HCT116 (cell line): Measurements from ENCODE around the gene RHOD. TPM values are rescaled to one million over a fixed set of nuclear protein-coding genes. Genes with fewer than 3 reads are reported as not detected.

Experiments
- ATAC-seq: fragments of 200-7000 bp; cut with Tn5 transposase; 2 replicates; pipeline ENCODE4 v1.9.1; 2020; ENCODE audit warnings: mild to moderate bottlenecking, moderate library complexity
- BruUV-seq: library from RNA; stranded (reverse); fragments of 400-500 nt; replicated peaks from 2 replicates; lab custom pipeline; 2021; lab: Mats Ljungman, UMichigan
- CTCF ChIA-PET: fragments of 300-600 bp; sonication (Branson Sonifier 250); formaldehyde crosslinking; loops from one replicate; lab custom pipeline; 2021; ENCODE audit warnings: antibody characterized with exemption; lab: Charles Lee
- POLR2A ChIA-PET: fragments of 300-600, 350-600 bp; sonication (Branson Sonifier 250); formaldehyde crosslinking; loops from one replicate; lab custom pipeline; 2021; ENCODE audit warnings: antibody characterized with exemption; lab: Charles Lee
- RAD21 ChIA-PET, 2 experiments: fragments of 300-600 bp; sonication (Branson Sonifier 250); formaldehyde crosslinking; loops; one replicate each; lab custom pipeline; 2023; ENCODE audit warnings: low total read pairs in 2 of 2; ENCODE audit not compliant: uncharacterized antibody in 2 of 2, unreplicated experiment in 2 of 2, low non-redundant PET in 1 of 2; lab: Charles Lee
- DNase-seq: peaks from one replicate; pipeline ENCODE4 v3.0.0-alpha.2; 2010; ENCODE audit warnings: low read depth, low spot score
- H2AFZ ChIP-seq: fragments of 200-600 bp; shearing (Covaris generic), sonication (generic); 2 replicates; pipeline ENCODE4 v1.6.1; 2017; ENCODE audit warnings: low read depth, mixed run types, mixed read lengths, antibody characterized with exemption, low read length; ENCODE audit not compliant: poor library complexity, severe bottlenecking
- H3K27ac ChIP-seq: 2 replicates; pipeline ENCODE4 v1.5.1; 2012; ENCODE audit warnings: low read depth, low read length
- H3K27me3 ChIP-seq: fragments of 200-600 bp; sonication (generic); 2 replicates; pipeline ENCODE4 v1.6.1; 2016; ENCODE audit warnings: mixed run types, low read length, mixed read lengths; ENCODE audit not compliant: insufficient read depth
- H3K36me3 ChIP-seq, 2 experiments: fragments of 200-500 bp in 1 of 2; fragments of 200-600 bp in 1 of 2; sonication (Bioruptor generic) in 1 of 2; sonication (generic) in 1 of 2; 2 replicates each; pipeline versions ENCODE4 v1.5.1 to v1.6.1; 2014 to 2016; ENCODE audit warnings: low read length in 2 of 2, inconsistent platforms in 1 of 2, mixed read lengths in 1 of 2, mixed run types in 1 of 2; ENCODE audit not compliant: insufficient read depth in 2 of 2, control insufficient read depth in 1 of 2
- H3K4me1 ChIP-seq, 2 experiments: fragments of 200-600 bp in 1 of 2; sonication (generic) in 1 of 2; 2 replicates each; pipeline versions ENCODE4 v1.5.1 to v1.6.1; 2012 to 2017; ENCODE audit warnings: low read length in 2 of 2, inconsistent platforms in 1 of 2, mild to moderate bottlenecking in 1 of 2, mixed read lengths in 1 of 2, mixed run types in 1 of 2, moderate library complexity in 1 of 2; ENCODE audit not compliant: insufficient read depth in 2 of 2, control insufficient read depth in 1 of 2
- H3K4me2 ChIP-seq: fragments of 200-600 bp; sonication (generic); 2 replicates; pipeline ENCODE4 v1.6.1; 2017; ENCODE audit warnings: mixed run types, low read length, mixed read lengths
- H3K4me3 ChIP-seq, 2 experiments: fragments of 200-600 bp in 1 of 2; sonication (generic) in 1 of 2; replicated peaks in 1 of 2; 2 replicates each; pipeline ENCODE4 v1.5.1; 2011 to 2016; ENCODE audit warnings: low read length in 2 of 2, control low read depth in 1 of 2, low read depth in 1 of 2, mild to moderate bottlenecking in 1 of 2, mixed read lengths in 1 of 2, mixed run types in 1 of 2
- H3K79me2 ChIP-seq: fragments of 200-600 bp; sonication (generic); 2 replicates; pipeline ENCODE4 v1.6.1; 2017; ENCODE audit warnings: mild to moderate bottlenecking, mixed run types, low read length, moderate library complexity, mixed read lengths; ENCODE audit not compliant: insufficient read depth
- H3K9ac ChIP-seq: fragments of 200-600 bp; sonication (generic); 2 replicates; pipeline ENCODE4 v1.6.1; 2016; ENCODE audit warnings: low read length, mixed read lengths
- H3K9me2 ChIP-seq: fragments of 200-600 bp; sonication (generic), shearing (Covaris generic); 2 replicates; pipeline ENCODE4 v1.6.1; 2017; ENCODE audit warnings: mixed run types, mild to moderate bottlenecking, moderate library complexity; ENCODE audit not compliant: insufficient read depth
- H3K9me3 ChIP-seq, 2 experiments: fragments of 200-500 bp in 1 of 2; fragments of 200-600 bp in 1 of 2; sonication (Bioruptor generic) in 1 of 2; sonication (generic) in 1 of 2; 2 replicates each; pipeline ENCODE4 v1.6.1; 2014 to 2017; ENCODE audit warnings: low read length in 2 of 2, mixed read lengths in 2 of 2, inconsistent platforms in 1 of 2, low read depth in 1 of 2, mild to moderate bottlenecking in 1 of 2, mixed run types in 1 of 2, moderate library complexity in 1 of 2; ENCODE audit not compliant: control insufficient read depth in 1 of 2, insufficient read depth in 1 of 2
- H4K20me1 ChIP-seq: fragments of 200-600 bp; sonication (generic), shearing (Covaris generic); 2 replicates; pipeline ENCODE4 v1.6.1; 2017; ENCODE audit warnings: mixed run types, mild to moderate bottlenecking, moderate library complexity; ENCODE audit not compliant: insufficient read depth
- CEBPB ChIP-seq: IDR thresholded peaks from 2 replicates; pipeline ENCODE4 v1.6.1; 2012; ENCODE audit warnings: low read depth
- EGR1 ChIP-seq: IDR thresholded peaks from 2 replicates; pipeline ENCODE4 v1.6.1; 2012; ENCODE audit warnings: low read depth
- ELF1 ChIP-seq: IDR thresholded peaks from 2 replicates; pipeline ENCODE4 v1.6.1; 2012; ENCODE audit warnings: low read depth, borderline replicate concordance
- EZH2 ChIP-seq: fragments of 200-600 bp; sonication (generic); IDR thresholded peaks from 2 replicates; pipeline ENCODE4 v1.6.1; 2017; ENCODE audit warnings: antibody characterized with exemption, mixed run types
- EZH2phosphoT487 ChIP-seq: fragments of 200-600 bp; IDR thresholded peaks from 2 replicates; pipeline ENCODE4 v1.6.1; 2018; ENCODE audit warnings: antibody characterized with exemption, borderline replicate concordance
- FOSL1 ChIP-seq: IDR thresholded peaks from 2 replicates; pipeline ENCODE4 v1.6.1; 2012; ENCODE audit warnings: low read depth
- JUND ChIP-seq: IDR thresholded peaks from 2 replicates; pipeline ENCODE4 v1.6.1; 2012
- MAX ChIP-seq: IDR thresholded peaks from 2 replicates; pipeline ENCODE4 v1.6.1; 2012
- POLR2AphosphoS5 ChIP-seq: IDR thresholded peaks from 2 replicates; pipeline ENCODE4 v1.6.1; 2011; ENCODE audit warnings: mild to moderate bottlenecking, low read depth, low read length, moderate library complexity
- RAD21 ChIP-seq: IDR thresholded peaks from 2 replicates; pipeline ENCODE4 v1.6.1; 2012; ENCODE audit warnings: low read depth, mild to moderate bottlenecking
- REST ChIP-seq: IDR thresholded peaks from 2 replicates; pipeline ENCODE4 v1.6.1; 2012; ENCODE audit warnings: low read depth
- SIN3A ChIP-seq: IDR thresholded peaks from 2 replicates; pipeline ENCODE4 v1.6.1; 2012; ENCODE audit warnings: low read depth
- SP1 ChIP-seq: IDR thresholded peaks from 2 replicates; pipeline ENCODE4 v1.6.1; 2012; ENCODE audit warnings: low read depth
- SRF ChIP-seq: IDR thresholded peaks from 2 replicates; pipeline ENCODE4 v1.6.1; 2012; ENCODE audit warnings: low read depth
- ZBTB33 ChIP-seq: IDR thresholded peaks from 2 replicates; pipeline ENCODE4 v1.6.1; 2011; ENCODE audit warnings: mild to moderate bottlenecking, low read length, moderate library complexity; ENCODE audit not compliant: insufficient replicate concordance; ENCODE audit errors: extremely low read depth
- ZFX ChIP-seq: fragments of 450-650 bp; IDR thresholded peaks from 2 replicates; pipeline ENCODE4 v1.6.1; 2017
- ZNF274 ChIP-seq: fragments of 200-500 bp; sonication (Bioruptor generic); IDR thresholded peaks from 2 replicates; pipeline ENCODE4 v1.6.1; 2014; ENCODE audit warnings: mild to moderate bottlenecking, low read depth, low read length, inconsistent platforms
- intact Hi-C: fragments of 100-400 bp; cut with micrococcal nuclease; formaldehyde crosslinking; loops from 2 replicates; pipeline ENCODE4 v1.10.0; 2022
- total RNA-seq: library from RNA; stranded (reverse); gene quantifications from one replicate; pipeline ENCODE4 v1.2.1, GENCODE V29; 2021; ENCODE audit not compliant: unreplicated experiment

Gene RHOD
- total RNA-seq, 1 experiment from 2014 or later: 42.0 TPM

GRCh38 chr11:67024966-67025365 lies 31.7 kb upstream of the RHOD start:
- ChIA-PET POLR2A (interaction anchor here (1.3 to 1.6 kb wide), 2 partner anchors 45 to 51 kb away, joined by 3 read pairs; no protein-coding TSS in a partner anchor), CTCF (no interaction called here)
- Histone ChIP-seq H2AFZ (no peak overlapping the region), H3K4me1 (peaks cover 40 to 52% of the 10 kb centered on the region in 2 experiments), H3K4me2 (peak overlapping the region; percentile 60), H3K27me3 (no peaks in the 10 kb centered on the region), H4K20me1 (no peaks in the 10 kb centered on the region), H3K4me3 (no peak overlapping the region), H3K36me3 (no peaks in the 10 kb centered on the region)
- no TSS peak for BruUV-seq
- ATAC-seq (no peak), DNase-seq (no peak)
- no peak for TF ChIP-seq REST
- no peak for TF ChIP-seq RAD21
- TF ChIP-seq ZNF274: no peak
- TF ChIP-seq POLR2AphosphoS5: no peak
- TF ChIP-seq SP1: no peak
- TF ChIP-seq CEBPB: no peak
- TF ChIP-seq EZH2: no peak
- no peak for TF ChIP-seq SIN3A
- TF ChIP-seq ELF1: no peak
- no peak for TF ChIP-seq FOSL1
- TF ChIP-seq EZH2phosphoT487: no peak
- TF ChIP-seq EGR1: no peak
- no peak for TF ChIP-seq ZFX
- TF ChIP-seq ZBTB33: no peak
- no peak for TF ChIP-seq MAX
- no peak for TF ChIP-seq SRF
- no peak for TF ChIP-seq JUND
- TF ChIP-seq, all 23 proteins: peak for 0
- Histone ChIP-seq H3K9me2 (no peaks in the 10 kb centered on the region), H3K9me3 (no peaks in the 10 kb centered on the region), H3K79me2 (no peaks in the 10 kb centered on the region), H3K9ac (no peak overlapping the region), H3K27ac (no peak overlapping the region; the same call in 1 of the 2 replicates)
- intact Hi-C loops: loop anchor here (5.0 kb wide), 3 partner anchors 38 to 618 kb away; no protein-coding TSS in a partner anchor
- RAD21 ChIA-PET: no interaction called here
